Lower leg skin (tissue), 4 donors: Measurements from ENCODE around the gene HES1. TPM values are rescaled to one million over a fixed set of nuclear protein-coding genes. Genes with fewer than 3 reads are reported as not detected.

Experiments
- DNase-seq, 2 donors: peaks; one replicate each; pipeline ENCODE4 v3.0.0-alpha.2; 2019; ENCODE audit warnings: low spot score in 2 of 2
- H3K4me3 ChIP-seq: fragments of 200-600 bp; sonication (generic); 2 replicates; pipeline ENCODE4 v1.5.1; 2017; ENCODE audit warnings: mild to moderate bottlenecking, low read depth; ENCODE audit not compliant: poor library complexity, severe bottlenecking
- CTCF ChIP-seq, 3 donors: fragments of 450-650 bp; IDR thresholded peaks; one replicate each; pipeline ENCODE4 v1.5.1; 2016; ENCODE audit warnings: antibody characterized with exemption in 3 of 3, mild to moderate bottlenecking in 3 of 3, moderate library complexity in 2 of 3
- POLR2A ChIP-seq, 2 donors: fragments of 450-650 bp; IDR thresholded peaks; one replicate each; pipeline ENCODE4 v1.6.1; 2016 to 2017; ENCODE audit warnings: antibody characterized with exemption in 2 of 2, mild to moderate bottlenecking in 1 of 2, moderate library complexity in 1 of 2
- WGBS, 2 donors: methylation state at CpG; one replicate each; pipeline ENCODE4 v1.1.5; 2018; 5-methylcytosine and 5-hydroxymethylcytosine counted together
- intact Hi-C: fragments of 100-400 bp; cut with DNase I; formaldehyde crosslinking; loops from one replicate; pipeline ENCODE4 v1.15.0; 2023; ENCODE audit warnings: low total_unique reads
- total RNA-seq, 4 donors: library from RNA; depleted of rRNA; stranded (reverse); fragments of >200 nt; gene quantifications; one replicate each; pipeline ENCODE4 v1.1.0, GENCODE V29; 2016

Gene HES1
- total RNA-seq, 4 donors from 2014 or later: 145 to 366 (median 315) TPM

GRCh38 chr3:194174406-194174805 lies 38.5 kb downstream of the HES1 start:
- no peak for TF ChIP-seq POLR2A (IDR thresholded peaks at IDR 0.05)
- no peak for TF ChIP-seq CTCF (IDR thresholded peaks at IDR 0.05)
- intact Hi-C loops: no loop called here
- no peak for DNase-seq
- H3K4me3 ChIP-seq: no peak overlapping the region
- 94 to 95% methylated on average over 4 of the region's 4 CpGs for WGBS, 2 donors

GRCh38 chr3:194174980-194175379 lies 39.0 kb downstream of the HES1 start:
- WGBS, 2 donors: 87 to 91% methylated on average over 6 of the region's 6 CpGs
- no peak overlapping the region for H3K4me3 ChIP-seq
- TF ChIP-seq POLR2A (IDR thresholded peaks at IDR 0.05) (no peak), CTCF (IDR thresholded peaks at IDR 0.05) (no peak)
- DNase-seq: no peak
- intact Hi-C loops: no loop called here

GRCh38 chr3:194176274-194176991 lies 40.5 kb downstream of the HES1 start:
- TF ChIP-seq POLR2A (IDR thresholded peaks at IDR 0.05) (no peak), CTCF (IDR thresholded peaks at IDR 0.05) (no peak)
- H3K4me3 ChIP-seq: no peak overlapping the region
- 41 to 47% methylated on average over 18 of the region's 18 CpGs for WGBS, 2 donors
- no peak for DNase-seq
- intact Hi-C loops: no loop called here

GRCh38 chr3:194177141-194177540 lies 41.2 kb downstream of the HES1 start:
- no peak for TF ChIP-seq POLR2A (IDR thresholded peaks at IDR 0.05)
- no peak for TF ChIP-seq CTCF (IDR thresholded peaks at IDR 0.05)
- no peak overlapping the region for H3K4me3 ChIP-seq
- DNase-seq: no peak
- 49 to 52% methylated on average over 5 of the region's 5 CpGs for WGBS, 2 donors
- intact Hi-C loops: no loop called here

GRCh38 chr3:194178128-194178527 lies 42.2 kb downstream of the HES1 start:
- DNase-seq: no peak
- intact Hi-C loops: no loop called here
- 88% methylated on average over 4 of the region's 4 CpGs for WGBS, 2 donors
- TF ChIP-seq CTCF (IDR thresholded peaks at IDR 0.05) (no peak), POLR2A (IDR thresholded peaks at IDR 0.05) (no peak)
- no peak overlapping the region for H3K4me3 ChIP-seq

- no peak overlapping the region for H3K4me3 ChIP-seq
- WGBS, 2 donors: 40 to 47% methylated on average over 6 of the region's 6 CpGs
- intact Hi-C loops: no loop called here
- TF ChIP-seq POLR2A (IDR thresholded peaks at IDR 0.05) (no peak), CTCF (IDR thresholded peaks at IDR 0.05) (no peak)
- DNase-seq: no peak
Measured at GRCh38 chr3:194178669-194179068, 42.7 kb downstream of the HES1 start.
